ENCODE measurements around the gene CIAO2B.
"Not testable (repeated sequence)": the region's sequence is repeated elsewhere in the genome, so short reads cannot be mapped to it uniquely, and the experiment has no call there.

The CIAO2B gene

GRCh38 chr16:66936889-66937554 is 2.8 kb upstream of the CIAO2B start:
- no peak for DNase-seq

- DNase-seq: no peak
Measured at GRCh38 chr16:66936462-66936861, 2.3 kb upstream of the CIAO2B start.

- DNase-seq: no peak
Measured at GRCh38 chr16:66935314-66936011, 1.3 kb upstream of the CIAO2B start, which contains the start of gene CES2. Gene CES2, plus strand, starts transcription at chr16:66935516. Its CDS starts 120 bp downstream, at chr16:66935636.

- not testable (repeated sequence) for DNase-seq
Measured at GRCh38 chr16:66934839-66935313, 674 bp upstream of the CIAO2B start.

GRCh38 chr16:66933776-66934137 is 445 bp downstream of the CIAO2B start:
- DNase-seq: no peak

- no peak for DNase-seq
Measured at GRCh38 chr16:66932076-66932475, 2.1 kb downstream of the CIAO2B start.

GRCh38 chr16:66931665-66932064 is 2.5 kb downstream of the CIAO2B start:
- no peak for DNase-seq

GRCh38 chr16:66930189-66930588 is 4.0 kb downstream of the CIAO2B start:
- no peak for DNase-seq

GRCh38 chr16:66928702-66929388 is 5.4 kb downstream of the CIAO2B start:
- DNase-seq: no peak

GRCh38 chr16:66927918-66928649 is 6.1 kb downstream of the CIAO2B start:
- DNase-seq: no peak

GRCh38 chr16:66926961-66927436 is 7.2 kb downstream of the CIAO2B start:
- DNase-seq: no peak

- DNase-seq: no peak
Measured at GRCh38 chr16:66926171-66926947, 7.8 kb downstream of the CIAO2B start.

- DNase-seq: no peak
Measured at GRCh38 chr16:66925322-66925840, 8.8 kb downstream of the CIAO2B start, which contains the start of gene RRAD. Gene RRAD, minus strand, starts transcription at chr16:66925535. Its CDS starts 356 bp downstream, at chr16:66925179.

- DNase-seq: no peak
Measured at GRCh38 chr16:66924527-66925321, 9.5 kb downstream of the CIAO2B start.

GRCh38 chr16:66923866-66924265 is 10.3 kb downstream of the CIAO2B start:
- no peak for DNase-seq

- no peak for DNase-seq
Measured at GRCh38 chr16:66923247-66923731, 10.9 kb downstream of the CIAO2B start.

GRCh38 chr16:66921729-66922450 is 12.3 kb downstream of the CIAO2B start:
- no peak for DNase-seq

- no peak for DNase-seq
Measured at GRCh38 chr16:66920924-66921680, 13.1 kb downstream of the CIAO2B start.

- no peak for DNase-seq
Measured at GRCh38 chr16:66920299-66920590, 14.0 kb downstream of the CIAO2B start.
